MCF 10A (cell line): ENCODE data around the gene ZNF467. TPM values are rescaled to one million over a fixed set of nuclear protein-coding genes. Genes with fewer than 3 reads are reported as not detected.
A peak's percentile ranks its signal among the peaks of the same experiment; 100 is the strongest.

Experiments
- BruUV-seq: library from RNA; stranded (reverse); fragments of 400-500 nt; replicated peaks from 2 replicates; lab custom pipeline; 2021; lab: Mats Ljungman, UMichigan
- CTCF ChIA-PET: fragments of 300-600 bp; sonication (Branson Sonifier 250); formaldehyde crosslinking; extraction: SDS; loops from one replicate; lab custom pipeline; 2021; ENCODE audit warnings: antibody characterized with exemption, inconsistent platforms; lab: Yijun Ruan, JAX
- POLR2A ChIA-PET: fragments of 300-600, 350-650 bp; sonication (Branson Sonifier 250); formaldehyde crosslinking; extraction: SDS; loops from one replicate; lab custom pipeline; 2020; ENCODE audit warnings: antibody characterized with exemption, inconsistent platforms; lab: Yijun Ruan, JAX
- DNase-seq: peaks from one replicate; pipeline ENCODE4 v3.0.0-alpha.2; 2018; ENCODE audit not compliant: unreplicated experiment
- H3K27ac Mint-ChIP-seq: one replicate; pipeline ENCODE4 v1.8.0; 2022; ENCODE audit warnings: mild to moderate bottlenecking, low read depth, mixed read lengths; ENCODE audit not compliant: unreplicated experiment
- H3K27me3 Mint-ChIP-seq: one replicate; pipeline ENCODE4 v1.8.0; 2022; ENCODE audit warnings: mixed read lengths; ENCODE audit not compliant: insufficient read depth, unreplicated experiment
- H3K36me3 Mint-ChIP-seq: one replicate; pipeline ENCODE4 v1.8.0; 2022; ENCODE audit warnings: mild to moderate bottlenecking, moderate library complexity, mixed read lengths; ENCODE audit not compliant: insufficient read depth, unreplicated experiment
- H3K4me1 Mint-ChIP-seq: one replicate; pipeline ENCODE4 v1.8.0; 2022; ENCODE audit warnings: mixed read lengths; ENCODE audit not compliant: insufficient read depth, unreplicated experiment
- H3K4me3 Mint-ChIP-seq: one replicate; pipeline ENCODE4 v1.8.0; 2022; ENCODE audit warnings: mild to moderate bottlenecking, moderate library complexity, mixed read lengths; ENCODE audit not compliant: unreplicated experiment
- H3K9me3 Mint-ChIP-seq: one replicate; pipeline ENCODE4 v1.8.0; 2022; ENCODE audit warnings: mixed read lengths; ENCODE audit not compliant: unreplicated experiment
- CTCF ChIP-seq: fragments of 200-600 bp; IDR thresholded peaks from one replicate; pipeline ENCODE4 v1.8.0; 2022; ENCODE audit warnings: antibody characterized with exemption, mild to moderate bottlenecking; ENCODE audit not compliant: unreplicated experiment
- intact Hi-C: fragments of 100-400 bp; cut with micrococcal nuclease; formaldehyde crosslinking; loops from 2 replicates; pipeline ENCODE4 v1.14.1; 2022
- total RNA-seq: library from RNA; stranded (reverse); gene quantifications from 2 replicates; pipeline ENCODE4 v1.2.3, GENCODE V29; 2022

ZNF467 gene
- total RNA-seq, 1 experiment from 2014 or later, result 3.7 TPM

- intact Hi-C loops, result no loop called here
- DNase-seq, result peak; percentile 23
- no TSS peak for BruUV-seq
- peak overlapping the region; percentile 82 for H3K4me3 Mint-ChIP-seq
- peak overlapping the region; percentile 66 for H3K27ac Mint-ChIP-seq
- H3K9me3 Mint-ChIP-seq, result no peaks in the 10 kb centered on the region
- no peaks in the 10 kb centered on the region for H3K4me1 Mint-ChIP-seq
- TF ChIP-seq CTCF, result no peak
- ChIA-PET CTCF (interaction anchor here (0.6 to 3.4 kb wide), 3 partner anchors 30 to 511 kb away, joined by 4 to 15 read pairs (median 4); partner anchors contain the start of gene ZNF783), POLR2A (no interaction called here)
- H3K36me3 Mint-ChIP-seq, result no peaks in the 10 kb centered on the region
- H3K27me3 Mint-ChIP-seq, result no peaks in the 10 kb centered on the region
These were observed 393 bp downstream of the ZNF467 start for GRCh38 chr7:149772956-149773434.

- TF ChIP-seq CTCF, result no peak
- Mint-ChIP-seq H3K4me1 (no peaks in the 10 kb centered on the region), H3K27me3 (no peaks in the 10 kb centered on the region), H3K27ac (peak overlapping the region; percentile 66), H3K4me3 (peak overlapping the region; percentile 82), H3K36me3 (no peaks in the 10 kb centered on the region), H3K9me3 (no peaks in the 10 kb centered on the region)
- ChIA-PET CTCF (interaction anchor here (0.6 to 3.4 kb wide), 5 partner anchors 30 to 510 kb away, joined by 3 to 15 read pairs (median 4); partner anchors contain the start of gene ZNF783), POLR2A (interaction anchor here (0.8 to 1.5 kb wide), 5 partner anchors 25 to 148 kb away, joined by 3 to 5 read pairs (median 4); partner anchors contain the start of gene ZNF862)
- intact Hi-C loops, result no loop called here
- no TSS peak for BruUV-seq
- DNase-seq, result no peak
These were observed 990 bp downstream of the ZNF467 start for GRCh38 chr7:149772241-149772955.

GRCh38 chr7:149771720-149772240 is 1.6 kb downstream of the ZNF467 start:
- no peak for TF ChIP-seq CTCF
- intact Hi-C loops, result no loop called here
- peak; percentile 87 for DNase-seq
- Mint-ChIP-seq H3K9me3 (no peaks in the 10 kb centered on the region), H3K27ac (no peak overlapping the region), H3K4me1 (no peaks in the 10 kb centered on the region), H3K27me3 (no peaks in the 10 kb centered on the region), H3K4me3 (peak overlapping the region; percentile 82), H3K36me3 (no peaks in the 10 kb centered on the region)
- BruUV-seq, result no TSS peak
- ChIA-PET CTCF (interaction anchor here (0.6 to 3.4 kb wide), 3 partner anchors 29 to 65 kb away, joined by 3 to 15 read pairs (median 4); no protein-coding TSS in a partner anchor), POLR2A (interaction anchor here (0.8 to 1.5 kb wide), 5 partner anchors 24 to 147 kb away, joined by 3 to 5 read pairs (median 4); partner anchors contain the start of gene ZNF862)
